ENCODE measurements around the gene ROBO4.

GRCh38 chr11:124902616-124903015 is 5.0 kb upstream of the ROBO4 start:
- no peak for TF ChIP-seq CTCF (IDR thresholded peaks at IDR 0.05)
- TF ChIP-seq POLR2A (IDR thresholded peaks at IDR 0.05), result no peak
- TF ChIP-seq POLR2AphosphoS5 (IDR thresholded peaks at IDR 0.05), result no peak

All from stomach (tissue), 4 donors.